Ovary (tissue), 3 donors: Measurements from ENCODE around the gene POU3F3.

ENCODE experiments used
- EP300 ChIP-seq: sonication (generic); formaldehyde crosslinking; IDR thresholded peaks from one replicate; pipeline ENCODE4 v1.6.1; 2017; ENCODE audit warnings: antibody characterized with exemption
- POLR2A ChIP-seq: fragments of 450-650 bp; IDR thresholded peaks from one replicate; pipeline ENCODE4 v1.6.1; 2017; ENCODE audit warnings: antibody characterized with exemption, mild to moderate bottlenecking, moderate library complexity
- TF ChIP-seq, protein P1 (sequence below), 3 donors: fragments of 450-650 bp in 2 of 3; fragments of 200-600 bp in 1 of 3; IDR thresholded peaks; one replicate each; pipeline versions ENCODE4 v1.5.1 to v1.8.0; 2016 to 2022; ENCODE audit warnings: antibody characterized with exemption in 3 of 3, mild to moderate bottlenecking in 1 of 3
- donor health status: DM: no; HTN: no; CAD: no.

GRCh38 chr2:104826016-104826415, 27.9 kb upstream of the POU3F3 start:
- no peak for TF ChIP-seq POLR2A
- TF ChIP-seq, protein P1, sequence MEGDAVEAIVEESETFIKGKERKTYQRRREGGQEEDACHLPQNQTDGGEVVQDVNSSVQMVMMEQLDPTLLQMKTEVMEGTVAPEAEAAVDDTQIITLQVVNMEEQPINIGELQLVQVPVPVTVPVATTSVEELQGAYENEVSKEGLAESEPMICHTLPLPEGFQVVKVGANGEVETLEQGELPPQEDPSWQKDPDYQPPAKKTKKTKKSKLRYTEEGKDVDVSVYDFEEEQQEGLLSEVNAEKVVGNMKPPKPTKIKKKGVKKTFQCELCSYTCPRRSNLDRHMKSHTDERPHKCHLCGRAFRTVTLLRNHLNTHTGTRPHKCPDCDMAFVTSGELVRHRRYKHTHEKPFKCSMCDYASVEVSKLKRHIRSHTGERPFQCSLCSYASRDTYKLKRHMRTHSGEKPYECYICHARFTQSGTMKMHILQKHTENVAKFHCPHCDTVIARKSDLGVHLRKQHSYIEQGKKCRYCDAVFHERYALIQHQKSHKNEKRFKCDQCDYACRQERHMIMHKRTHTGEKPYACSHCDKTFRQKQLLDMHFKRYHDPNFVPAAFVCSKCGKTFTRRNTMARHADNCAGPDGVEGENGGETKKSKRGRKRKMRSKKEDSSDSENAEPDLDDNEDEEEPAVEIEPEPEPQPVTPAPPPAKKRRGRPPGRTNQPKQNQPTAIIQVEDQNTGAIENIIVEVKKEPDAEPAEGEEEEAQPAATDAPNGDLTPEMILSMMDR (IDR thresholded peaks at IDR 0.05) = no peak
- no peak for TF ChIP-seq EP300
